Measurements from ENCODE around the gene DEPDC4. TPM values are rescaled to one million over a fixed set of nuclear protein-coding genes. Genes with fewer than 3 reads are reported as not detected.

DEPDC4 gene
- total and polyA plus RNA-seq, 10 of the 15 experiments (the other 5 are each of a cell fraction or from before 2014, with no cell fraction given) = 1.5 to 4.7 (median 2.2) TPM

DNA sequence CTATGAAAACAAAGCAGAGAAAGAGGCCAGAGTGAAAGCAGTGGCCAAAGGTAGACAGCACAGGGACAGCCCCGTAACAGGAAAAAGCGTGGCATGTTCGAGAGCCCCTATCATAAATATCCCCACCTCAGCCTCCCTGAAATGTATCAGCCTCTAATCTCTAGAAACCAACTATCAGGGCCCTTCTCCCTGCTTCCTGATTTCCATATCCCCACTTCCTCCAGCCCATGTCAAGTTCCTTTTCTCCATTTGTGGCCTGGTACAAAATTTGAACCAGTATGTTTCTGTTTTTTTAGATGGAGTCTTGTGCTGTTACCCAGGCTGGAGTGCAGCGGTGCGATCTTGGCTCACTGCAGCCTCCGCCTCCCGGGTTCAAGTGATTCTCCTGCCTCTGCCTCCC is 16.9 kb downstream of the DEPDC4 start:
- Histone ChIP-seq H3K36me3 (ENCODE audit: control insufficient read depth in 2 of 2, insufficient read depth in 2 of 2, low read length in 1 of 2) (no peaks in the 10 kb centered on the region), H2AFZ (ENCODE audit: control insufficient read depth, low read depth, low read length) (no peak overlapping the region), H3K27me3 (replicated peaks in 1 of 2; ENCODE audit: control insufficient read depth in 2 of 2, insufficient read depth in 2 of 2, low read length in 1 of 2) (no peaks in the 10 kb centered on the region), H3K79me2 (ENCODE audit: control insufficient read depth, insufficient read depth, low read length) (no peaks in the 10 kb centered on the region), H3K9me3 (replicated peaks; ENCODE audit: control insufficient read depth, insufficient read depth, low read length) (no peaks in the 10 kb centered on the region), H4K20me1 (ENCODE audit: control insufficient read depth, insufficient read depth) (no peaks in the 10 kb centered on the region), H3K9ac (ENCODE audit: control insufficient read depth, insufficient read depth, low read length) (no peak overlapping the region), H3K4me3 (no peak overlapping the region), H3K27ac (ENCODE audit: control insufficient read depth, insufficient read depth) (no peak overlapping the region), H3K4me1 (ENCODE audit: control insufficient read depth, insufficient read depth, low read length) (no peaks in the 10 kb centered on the region), H3K4me2 (ENCODE audit: control insufficient read depth, insufficient read depth) (no peak overlapping the region)
- ChIA-PET SMC1A (ENCODE audit: uncharacterized antibody, unreplicated experiment) (no interaction called here), POLR2A (no interaction called here), CTCF (no interaction called here), RAD21 (ENCODE audit: unreplicated experiment) (no interaction called here)
- ATAC-seq = no peak
- intact Hi-C loops (cut with micrococcal nuclease; ENCODE audit: unreplicated experiment) (no loop called here), in situ Hi-C loops (cut with MboI) (no loop called here)
- no TSS peak for BruUV-seq (replicated peaks)
- 97% methylated on average over 7 of the region's 7 CpGs for WGBS (ENCODE audit: insufficient coverage, insufficient replicate concordance, low lambda C conversion rate, missing lambda C conversion rate)
- TF ChIP-seq, protein P1, sequence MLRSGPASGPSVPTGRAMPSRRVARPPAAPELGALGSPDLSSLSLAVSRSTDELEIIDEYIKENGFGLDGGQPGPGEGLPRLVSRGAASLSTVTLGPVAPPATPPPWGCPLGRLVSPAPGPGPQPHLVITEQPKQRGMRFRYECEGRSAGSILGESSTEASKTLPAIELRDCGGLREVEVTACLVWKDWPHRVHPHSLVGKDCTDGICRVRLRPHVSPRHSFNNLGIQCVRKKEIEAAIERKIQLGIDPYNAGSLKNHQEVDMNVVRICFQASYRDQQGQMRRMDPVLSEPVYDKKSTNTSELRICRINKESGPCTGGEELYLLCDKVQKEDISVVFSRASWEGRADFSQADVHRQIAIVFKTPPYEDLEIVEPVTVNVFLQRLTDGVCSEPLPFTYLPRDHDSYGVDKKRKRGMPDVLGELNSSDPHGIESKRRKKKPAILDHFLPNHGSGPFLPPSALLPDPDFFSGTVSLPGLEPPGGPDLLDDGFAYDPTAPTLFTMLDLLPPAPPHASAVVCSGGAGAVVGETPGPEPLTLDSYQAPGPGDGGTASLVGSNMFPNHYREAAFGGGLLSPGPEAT (IDR thresholded peaks at IDR 0.05; ENCODE audit: low read depth) = no peak
- TF ChIP-seq HDAC2 (IDR thresholded peaks at IDR 0.05) (no peak), FOXK2 (IDR thresholded peaks at IDR 0.05) (no peak), SIN3A (IDR thresholded peaks at IDR 0.05; ENCODE audit: low read depth, low read length) (no peak), LARP7 (IDR thresholded peaks at IDR 0.05) (no peak), SPI1 (IDR thresholded peaks at IDR 0.05; ENCODE audit: borderline replicate concordance, insufficient read depth, low read depth, low read length) (no peak), YBX1 (IDR thresholded peaks at IDR 0.05) (no peak), TCF12 (IDR thresholded peaks at IDR 0.05; ENCODE audit: low read depth, low read length) (no peak), RB1 (IDR thresholded peaks at IDR 0.05; ENCODE audit: borderline replicate concordance) (no peak), BACH1 (IDR thresholded peaks at IDR 0.05; ENCODE audit: borderline replicate concordance) (no peak), CHD2 (IDR thresholded peaks at IDR 0.05; ENCODE audit: borderline replicate concordance, low read depth, low read length) (no peak), CBX3 (IDR thresholded peaks at IDR 0.05; ENCODE audit: borderline replicate concordance, low read depth) (no peak), NRF1 (conservative IDR thresholded peaks at IDR 0.05; ENCODE audit: low read depth, low read length) (no peak), POLR2AphosphoS5 (IDR thresholded peaks at IDR 0.05; ENCODE audit: low read length) (no peak)
- TF ChIP-seq, protein P2, sequence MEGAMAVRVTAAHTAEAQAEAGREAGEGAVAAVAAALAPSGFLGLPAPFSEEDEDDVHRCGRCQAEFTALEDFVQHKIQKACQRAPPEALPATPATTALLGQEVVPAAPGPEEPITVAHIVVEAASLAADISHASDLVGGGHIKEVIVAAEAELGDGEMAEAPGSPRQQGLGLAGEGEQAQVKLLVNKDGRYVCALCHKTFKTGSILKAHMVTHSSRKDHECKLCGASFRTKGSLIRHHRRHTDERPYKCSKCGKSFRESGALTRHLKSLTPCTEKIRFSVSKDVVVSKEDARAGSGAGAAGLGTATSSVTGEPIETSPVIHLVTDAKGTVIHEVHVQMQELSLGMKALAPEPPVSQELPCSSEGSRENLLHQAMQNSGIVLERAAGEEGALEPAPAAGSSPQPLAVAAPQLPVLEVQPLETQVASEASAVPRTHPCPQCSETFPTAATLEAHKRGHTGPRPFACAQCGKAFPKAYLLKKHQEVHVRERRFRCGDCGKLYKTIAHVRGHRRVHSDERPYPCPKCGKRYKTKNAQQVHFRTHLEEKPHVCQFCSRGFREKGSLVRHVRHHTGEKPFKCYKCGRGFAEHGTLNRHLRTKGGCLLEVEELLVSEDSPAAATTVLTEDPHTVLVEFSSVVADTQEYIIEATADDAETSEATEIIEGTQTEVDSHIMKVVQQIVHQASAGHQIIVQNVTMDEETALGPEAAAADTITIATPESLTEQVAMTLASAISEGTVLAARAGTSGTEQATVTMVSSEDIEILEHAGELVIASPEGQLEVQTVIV (IDR thresholded peaks at IDR 0.05; ENCODE audit: borderline replicate concordance, partially characterized antibody) = no peak
- DNase-seq (ENCODE audit: low read depth, low spot score) = no peak
- FAIRE-seq = no peak
